Mucosa of stomach (tissue), 1 donor: ENCODE results near the gene ANKRD34B.

ENCODE experiments used
- H3K27me3 ChIP-seq: one replicate; pipeline ENCODE4 v1.7.0; 2013; ENCODE audit warnings: mild to moderate bottlenecking, low read length; ENCODE audit not compliant: control insufficient read depth, insufficient read depth
- H3K36me3 ChIP-seq: one replicate; pipeline ENCODE4 v1.7.0; 2013; ENCODE audit warnings: low read length; ENCODE audit not compliant: control insufficient read depth, insufficient read depth
- H3K4me1 ChIP-seq: one replicate; pipeline ENCODE4 v1.7.0; 2013; ENCODE audit warnings: mild to moderate bottlenecking, low read length; ENCODE audit not compliant: control insufficient read depth, insufficient read depth
- H3K4me3 ChIP-seq: one replicate; pipeline ENCODE4 v1.7.0; 2013; ENCODE audit warnings: low read length
- H3K9ac ChIP-seq: one replicate; pipeline ENCODE4 v1.7.0; 2013; ENCODE audit warnings: mild to moderate bottlenecking, low read length, moderate library complexity
- H3K9me3 ChIP-seq: one replicate; pipeline ENCODE4 v1.7.0; 2013; ENCODE audit warnings: mild to moderate bottlenecking, low read length, moderate library complexity; ENCODE audit not compliant: control insufficient read depth
- donor health status: Pancreatic carcinoma.

ANKRD34B gene

GRCh38 chr5:80569961-80570786 is at the start of gene ANKRD34B:
Gene ANKRD34B (minus strand): TSS chr5:80570280. CDS start chr5:80560019, 10,261 bp downstream.
- Histone ChIP-seq H3K27me3 (peaks cover 55% of the 10 kb centered on the region), H3K9ac (no peak within 1 kb of the TSS), H3K4me1 (peaks cover 8% of the 10 kb centered on the region), H3K36me3 (no peaks in the 10 kb centered on the region), H3K4me3 (no peak within 1 kb of the TSS), H3K9me3 (no peaks in the 10 kb centered on the region)

GRCh38 chr5:80619086-80619485 is 49.0 kb upstream of the ANKRD34B start:
- Histone ChIP-seq H3K9ac (no peak overlapping the region), H3K36me3 (no peaks in the 10 kb centered on the region), H3K9me3 (no peaks in the 10 kb centered on the region), H3K4me3 (no peak overlapping the region), H3K27me3 (no peaks in the 10 kb centered on the region), H3K4me1 (peaks cover 6% of the 10 kb centered on the region)

GRCh38 chr5:80618438-80618837 is 48.4 kb upstream of the ANKRD34B start:
- Histone ChIP-seq H3K9ac (no peak overlapping the region), H3K4me1 (peaks cover 2% of the 10 kb centered on the region), H3K9me3 (no peaks in the 10 kb centered on the region), H3K36me3 (no peaks in the 10 kb centered on the region), H3K27me3 (no peaks in the 10 kb centered on the region), H3K4me3 (no peak overlapping the region)

- Histone ChIP-seq H3K9me3 (no peaks in the 10 kb centered on the region), H3K36me3 (no peaks in the 10 kb centered on the region), H3K9ac (no peak overlapping the region), H3K4me1 (no peaks in the 10 kb centered on the region), H3K27me3 (no peaks in the 10 kb centered on the region), H3K4me3 (no peak overlapping the region)
Measured at GRCh38 chr5:80615266-80615914, 45.3 kb upstream of the ANKRD34B start.

- Histone ChIP-seq H3K4me1 (no peaks in the 10 kb centered on the region), H3K36me3 (no peaks in the 10 kb centered on the region), H3K27me3 (no peaks in the 10 kb centered on the region), H3K9me3 (no peaks in the 10 kb centered on the region), H3K9ac (no peak overlapping the region), H3K4me3 (no peak overlapping the region)
Measured at GRCh38 chr5:80609692-80610091, 39.6 kb upstream of the ANKRD34B start.

- H3K9ac ChIP-seq: no peak overlapping the region
- no peaks in the 10 kb centered on the region for H3K36me3 ChIP-seq
- no peaks in the 10 kb centered on the region for H3K27me3 ChIP-seq
- H3K9me3 ChIP-seq: no peaks in the 10 kb centered on the region
- no peaks in the 10 kb centered on the region for H3K4me1 ChIP-seq
- H3K4me3 ChIP-seq: no peak overlapping the region
Measured at GRCh38 chr5:80608731-80609130, 38.7 kb upstream of the ANKRD34B start.

GRCh38 chr5:80607832-80608231 is 37.8 kb upstream of the ANKRD34B start:
- Histone ChIP-seq H3K9me3 (no peaks in the 10 kb centered on the region), H3K4me3 (no peak overlapping the region), H3K36me3 (no peaks in the 10 kb centered on the region), H3K4me1 (no peaks in the 10 kb centered on the region), H3K27me3 (no peaks in the 10 kb centered on the region), H3K9ac (no peak overlapping the region)

GRCh38 chr5:80607343-80607742 is 37.3 kb upstream of the ANKRD34B start:
- no peak overlapping the region for H3K4me3 ChIP-seq
- no peaks in the 10 kb centered on the region for H3K9me3 ChIP-seq
- H3K4me1 ChIP-seq: no peaks in the 10 kb centered on the region
- no peaks in the 10 kb centered on the region for H3K36me3 ChIP-seq
- H3K9ac ChIP-seq: no peak overlapping the region
- no peaks in the 10 kb centered on the region for H3K27me3 ChIP-seq

GRCh38 chr5:80600943-80601693 is 31.0 kb upstream of the ANKRD34B start:
- H3K9ac ChIP-seq: no peak overlapping the region
- no peaks in the 10 kb centered on the region for H3K36me3 ChIP-seq
- no peaks in the 10 kb centered on the region for H3K9me3 ChIP-seq
- H3K4me3 ChIP-seq: no peak overlapping the region
- H3K27me3 ChIP-seq: no peaks in the 10 kb centered on the region
- H3K4me1 ChIP-seq: no peaks in the 10 kb centered on the region

GRCh38 chr5:80597500-80597899 is 27.4 kb upstream of the ANKRD34B start:
- Histone ChIP-seq H3K36me3 (no peaks in the 10 kb centered on the region), H3K27me3 (no peaks in the 10 kb centered on the region), H3K9me3 (no peaks in the 10 kb centered on the region), H3K4me3 (no peak overlapping the region), H3K9ac (no peak overlapping the region), H3K4me1 (no peaks in the 10 kb centered on the region)

GRCh38 chr5:80594810-80595209 is 24.7 kb upstream of the ANKRD34B start:
- Histone ChIP-seq H3K4me1 (no peaks in the 10 kb centered on the region), H3K9ac (no peak overlapping the region), H3K36me3 (no peaks in the 10 kb centered on the region), H3K4me3 (no peak overlapping the region), H3K9me3 (no peaks in the 10 kb centered on the region), H3K27me3 (no peaks in the 10 kb centered on the region)

GRCh38 chr5:80592761-80593160 is 22.7 kb upstream of the ANKRD34B start:
- no peak overlapping the region for H3K4me3 ChIP-seq

More at GRCh38 chr5:80592761-80593160, 22.7 kb upstream of the ANKRD34B start:
- no peaks in the 10 kb centered on the region for H3K4me1 ChIP-seq
- H3K27me3 ChIP-seq: no peaks in the 10 kb centered on the region
- no peaks in the 10 kb centered on the region for H3K9me3 ChIP-seq
- H3K36me3 ChIP-seq: no peaks in the 10 kb centered on the region
- H3K9ac ChIP-seq: no peak overlapping the region
